ENCODE data around the gene ATP1B3.

The ATP1B3 gene

GRCh38 chr3:141942006-141942405 lies 65.6 kb downstream of the ATP1B3 start:
- CTCF ChIA-PET, result no interaction called here

GRCh38 chr3:141945726-141946485 lies 69.5 kb downstream of the ATP1B3 start:
- ChIA-PET POLR2A (no interaction called here), CTCF (interaction anchor here (0.7 to 1.3 kb wide), 4 partner anchors 9 to 45 kb away, joined by 3 to 6 read pairs (median 4); no protein-coding TSS in a partner anchor)
- no peak for TF ChIP-seq CTCF (IDR thresholded peaks at IDR 0.05; ENCODE audit: control extremely low read depth, extremely low read depth, low read depth, missing control alignments)
- DNase-seq (ENCODE audit: extremely low spot score), result no peak

More at GRCh38 chr3:141942006-141942405, 65.6 kb downstream of the ATP1B3 start:
- POLR2A ChIA-PET, result interaction anchor here (0.6 kb wide), 1 partner anchor 296 kb away, joined by 6 read pairs; no protein-coding TSS in a partner anchor
- DNase-seq (ENCODE audit: extremely low spot score), result no peak
- no peak for TF ChIP-seq CTCF (IDR thresholded peaks at IDR 0.05; ENCODE audit: control extremely low read depth, extremely low read depth, low read depth, missing control alignments)

- no peak for TF ChIP-seq CTCF (IDR thresholded peaks at IDR 0.05; ENCODE audit: control extremely low read depth, extremely low read depth, low read depth, missing control alignments)
- CTCF ChIA-PET, result no interaction called here
- no peak for DNase-seq (ENCODE audit: extremely low spot score)
- POLR2A ChIA-PET, result interaction anchor here (0.6 kb wide), 1 partner anchor 347 kb away, joined by 3 read pairs; no protein-coding TSS in a partner anchor
These were observed 73.0 kb downstream of the ATP1B3 start for GRCh38 chr3:141949399-141949798.

DNA sequence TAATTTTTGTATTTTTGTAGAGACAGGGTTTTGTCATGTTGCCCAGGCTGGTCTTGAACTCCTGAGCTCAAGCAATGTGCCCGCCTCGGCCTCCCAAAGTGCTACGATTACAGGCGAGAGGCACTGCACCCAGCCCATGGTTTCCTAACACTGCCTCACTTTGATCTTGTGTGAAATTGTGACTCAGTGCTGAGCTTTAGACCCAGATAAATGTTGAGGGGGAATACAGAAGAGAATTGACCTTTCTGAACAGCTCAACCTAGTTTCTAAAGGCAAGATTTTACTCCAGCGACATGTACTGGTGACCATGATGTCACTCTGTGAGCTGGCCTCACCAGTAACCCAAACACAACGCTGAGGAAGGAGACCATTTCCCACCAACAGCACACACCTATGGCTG lies 73.5 kb downstream of the ATP1B3 start:
- POLR2A ChIA-PET, result interaction anchor here (0.6 kb wide), 1 partner anchor 347 kb away, joined by 3 read pairs; no protein-coding TSS in a partner anchor
- CTCF ChIA-PET, result interaction anchor here (1.4 kb wide), 1 partner anchor 9 kb away, joined by 4 read pairs; no protein-coding TSS in a partner anchor
- no peak for TF ChIP-seq CTCF (IDR thresholded peaks at IDR 0.05; ENCODE audit: control extremely low read depth, extremely low read depth, low read depth, missing control alignments)
- DNase-seq (ENCODE audit: extremely low spot score), result no peak

- no peak for TF ChIP-seq CTCF (IDR thresholded peaks at IDR 0.05; ENCODE audit: control extremely low read depth, extremely low read depth, low read depth, missing control alignments)
- ChIA-PET CTCF (interaction anchor here (1.4 kb wide), 1 partner anchor 10 kb away, joined by 4 read pairs; no protein-coding TSS in a partner anchor), POLR2A (no interaction called here)
- DNase-seq (ENCODE audit: extremely low spot score), result no peak
These were observed 74.4 kb downstream of the ATP1B3 start for GRCh38 chr3:141950572-141951493.

- CTCF ChIA-PET, result interaction anchor here (0.6 to 3.1 kb wide), 2 partner anchors 10 to 12 kb away, joined by 3 to 17 read pairs; no protein-coding TSS in a partner anchor
These were observed 76.2 kb downstream of the ATP1B3 start for GRCh38 chr3:141952611-141953010.

More at GRCh38 chr3:141952611-141953010, 76.2 kb downstream of the ATP1B3 start:
- no peak for DNase-seq (ENCODE audit: extremely low spot score)
- POLR2A ChIA-PET, result no interaction called here
- TF ChIP-seq CTCF (IDR thresholded peaks at IDR 0.05; ENCODE audit: control extremely low read depth, extremely low read depth, low read depth, missing control alignments), result no peak
